HG03460 (cell line): ENCODE results near the gene EXO5.
A peak's percentile ranks its signal among the peaks of the same experiment; 100 is the strongest.
"Not testable (repeated sequence)": the region's sequence is repeated elsewhere in the genome, so short reads cannot be mapped to it uniquely, and the experiment has no call there.

ENCODE experiments used
- ATAC-seq: cut with Tn5 transposase; IDR thresholded peaks from one replicate; pipeline ENCODE4 v1.9.1; 2021; ENCODE audit not compliant: unreplicated experiment

EXO5 gene, protein sequence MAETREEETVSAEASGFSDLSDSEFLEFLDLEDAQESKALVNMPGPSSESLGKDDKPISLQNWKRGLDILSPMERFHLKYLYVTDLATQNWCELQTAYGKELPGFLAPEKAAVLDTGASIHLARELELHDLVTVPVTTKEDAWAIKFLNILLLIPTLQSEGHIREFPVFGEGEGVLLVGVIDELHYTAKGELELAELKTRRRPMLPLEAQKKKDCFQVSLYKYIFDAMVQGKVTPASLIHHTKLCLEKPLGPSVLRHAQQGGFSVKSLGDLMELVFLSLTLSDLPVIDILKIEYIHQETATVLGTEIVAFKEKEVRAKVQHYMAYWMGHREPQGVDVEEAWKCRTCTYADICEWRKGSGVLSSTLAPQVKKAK

GRCh38 chr1:40508375-40509341 is at the start of gene EXO5:
EXO5 (plus strand) TSS chr1:40508767; CDS start chr1:40514545, 5,778 bp downstream.
- ATAC-seq, result peak; percentile 82

DNA sequence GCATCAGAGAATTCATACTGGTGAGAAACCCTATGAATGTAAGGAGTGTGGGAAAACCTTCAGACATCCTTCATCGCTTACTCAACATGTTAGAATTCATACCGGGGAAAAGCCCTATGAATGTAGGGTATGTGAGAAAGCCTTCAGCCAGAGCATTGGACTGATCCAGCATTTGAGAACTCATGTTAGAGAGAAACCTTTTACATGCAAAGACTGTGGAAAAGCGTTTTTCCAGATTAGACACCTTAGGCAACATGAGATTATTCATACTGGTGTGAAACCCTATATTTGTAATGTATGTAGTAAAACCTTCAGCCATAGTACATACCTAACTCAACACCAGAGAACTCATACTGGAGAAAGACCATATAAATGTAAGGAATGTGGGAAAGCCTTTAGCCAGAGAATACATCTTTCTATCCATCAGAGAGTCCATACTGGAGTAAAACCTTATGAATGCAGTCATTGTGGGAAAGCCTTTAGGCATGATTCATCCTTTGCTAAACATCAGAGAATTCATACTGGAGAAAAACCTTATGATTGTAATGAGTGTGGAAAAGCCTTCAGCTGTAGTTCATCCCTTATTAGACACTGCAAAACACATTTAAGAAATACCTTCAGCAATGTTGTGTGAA is 45.5 kb upstream of the EXO5 start:
- no peak for ATAC-seq

DNA sequence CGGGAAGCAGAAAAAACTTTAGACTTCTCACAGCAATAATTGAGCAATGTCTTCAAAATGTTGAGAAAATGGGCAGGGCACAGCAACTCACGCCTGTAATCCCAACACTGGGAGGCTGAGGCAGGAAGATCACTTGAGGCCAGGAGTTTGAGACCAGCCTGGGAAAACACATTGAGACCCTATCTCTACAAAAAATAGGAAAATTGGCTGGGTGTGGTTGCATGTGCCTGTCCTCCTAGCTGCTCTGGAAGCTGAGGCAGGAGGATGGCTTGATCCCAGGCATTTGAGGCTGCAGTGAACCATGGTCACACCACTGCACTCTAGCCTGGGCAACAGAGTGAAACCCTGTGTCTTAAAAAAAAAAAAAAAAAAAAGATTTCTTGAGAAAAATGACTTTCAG is 39.2 kb upstream of the EXO5 start:
- no peak for ATAC-seq

GRCh38 chr1:40475268-40475667 is 33.3 kb upstream of the EXO5 start:
- no peak for ATAC-seq

GRCh38 chr1:40476924-40477677 is 31.5 kb upstream of the EXO5 start, which contains the start of gene ZFP69:
ZFP69 (plus strand) TSS chr1:40477290; CDS start chr1:40479362, 2,072 bp downstream.
- ATAC-seq, result peak; percentile 70

- ATAC-seq, result no peak
Observed at GRCh38 chr1:40477678-40478053, 30.9 kb upstream of the EXO5 start.

DNA sequence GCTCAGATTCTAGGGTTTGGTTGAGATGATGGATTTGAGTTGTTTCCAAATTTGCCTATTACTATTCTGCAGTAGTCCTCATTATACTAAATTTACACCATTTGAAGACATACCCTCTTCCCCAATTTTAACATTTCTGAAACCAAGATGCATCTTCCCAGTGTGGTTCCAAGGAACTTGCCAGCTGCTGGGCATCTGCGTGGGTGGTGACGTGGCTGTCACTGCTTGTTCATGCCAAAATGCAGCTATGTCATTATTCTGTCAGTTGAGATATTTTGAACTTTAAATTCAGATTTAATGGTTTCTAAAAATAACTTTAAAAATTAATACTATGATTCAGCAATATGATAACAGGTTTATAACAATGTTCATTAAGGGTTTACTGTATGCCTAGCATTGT is 30.3 kb upstream of the EXO5 start:
- no peak for ATAC-seq

DNA sequence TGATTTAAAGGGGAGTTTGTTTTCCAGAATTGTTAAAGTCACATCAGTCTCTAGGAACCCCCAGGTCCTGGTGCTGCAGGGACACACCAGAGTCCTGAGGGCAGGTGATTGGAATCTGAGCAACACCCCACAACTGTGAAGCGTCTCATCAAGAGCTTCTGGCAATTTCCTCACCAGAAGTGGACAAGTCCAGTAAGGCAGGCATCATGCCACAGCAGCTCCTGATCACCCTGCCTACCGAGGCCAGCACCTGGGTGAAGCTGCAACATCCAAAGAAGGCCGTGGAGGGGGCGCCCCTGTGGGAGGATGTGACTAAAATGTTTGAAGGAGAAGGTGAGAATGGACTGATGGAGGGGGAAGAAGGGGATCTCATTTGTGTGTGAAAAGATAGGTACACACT is 29.4 kb upstream of the EXO5 start:
- no peak for ATAC-seq

GRCh38 chr1:40495315-40495903 is 13.2 kb upstream of the EXO5 start:
- no peak for ATAC-seq

DNA sequence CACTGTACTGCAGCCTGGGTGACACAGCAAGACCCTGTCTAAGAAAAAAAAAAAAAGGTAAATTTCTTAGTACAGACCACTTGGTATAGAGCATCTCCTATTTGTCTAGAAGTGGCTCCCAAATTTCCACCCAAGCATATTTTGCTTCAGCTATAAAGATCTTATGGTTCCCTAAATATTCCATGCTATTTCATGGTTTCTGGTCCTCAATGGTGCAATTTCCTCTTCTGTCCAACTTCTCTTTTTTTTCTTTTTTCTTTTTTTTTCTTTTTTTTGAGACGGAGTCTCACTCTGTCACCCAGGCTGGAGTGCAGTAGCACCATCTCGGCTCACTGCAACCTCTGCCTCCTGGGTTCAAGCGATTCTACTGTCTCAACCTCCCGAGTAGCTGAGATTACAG is 5.9 kb upstream of the EXO5 start:
- not testable (repeated sequence) for ATAC-seq

- no peak for ATAC-seq
Observed at GRCh38 chr1:40507973-40508372, 594 bp upstream of the EXO5 start.

DNA sequence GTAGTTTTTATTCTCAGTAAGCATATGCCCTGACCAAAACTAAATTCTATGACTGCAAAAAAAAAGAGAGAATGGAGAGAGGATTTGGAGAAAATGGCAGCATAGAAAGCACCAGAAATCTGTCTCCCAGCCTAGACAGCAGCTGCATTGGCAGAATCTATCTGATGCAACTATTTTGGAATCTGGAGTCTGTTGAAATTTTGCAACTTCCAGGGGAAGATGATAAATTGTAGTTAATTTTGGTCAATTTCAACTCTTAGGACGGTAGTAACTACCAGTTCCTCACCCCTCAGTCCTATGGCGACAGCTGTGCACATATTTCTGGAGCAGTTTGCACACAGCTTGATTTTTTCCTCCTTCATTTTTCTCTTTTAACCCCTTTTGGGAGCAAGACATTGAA is 10.9 kb downstream of the EXO5 start:
- ATAC-seq, result no peak

- no peak for ATAC-seq
Observed at GRCh38 chr1:40530735-40531380, 22.3 kb downstream of the EXO5 start.

GRCh38 chr1:40531381-40532061 is 23.0 kb downstream of the EXO5 start, which contains the start of gene ZNF684:
ZNF684 (plus strand) TSS chr1:40531637; CDS start chr1:40533167, 1,530 bp downstream.
- peak; percentile 94 for ATAC-seq

DNA sequence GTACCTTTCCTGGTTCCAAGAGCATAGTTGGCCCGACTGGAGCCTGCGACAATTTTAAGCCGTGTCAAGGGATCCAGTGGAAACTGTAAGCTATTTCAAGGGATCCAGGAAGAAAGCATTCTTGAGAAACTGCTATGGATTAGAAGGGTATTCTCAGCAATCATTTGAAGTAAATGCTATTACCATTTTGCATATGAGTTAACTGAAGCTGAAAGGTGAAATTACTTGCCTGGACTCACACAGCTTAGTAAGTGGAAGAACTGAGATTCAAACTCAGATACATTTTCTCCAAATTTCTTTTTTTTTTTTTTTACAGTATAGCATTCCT is 23.5 kb downstream of the EXO5 start:
- ATAC-seq, result peak; percentile 5

DNA sequence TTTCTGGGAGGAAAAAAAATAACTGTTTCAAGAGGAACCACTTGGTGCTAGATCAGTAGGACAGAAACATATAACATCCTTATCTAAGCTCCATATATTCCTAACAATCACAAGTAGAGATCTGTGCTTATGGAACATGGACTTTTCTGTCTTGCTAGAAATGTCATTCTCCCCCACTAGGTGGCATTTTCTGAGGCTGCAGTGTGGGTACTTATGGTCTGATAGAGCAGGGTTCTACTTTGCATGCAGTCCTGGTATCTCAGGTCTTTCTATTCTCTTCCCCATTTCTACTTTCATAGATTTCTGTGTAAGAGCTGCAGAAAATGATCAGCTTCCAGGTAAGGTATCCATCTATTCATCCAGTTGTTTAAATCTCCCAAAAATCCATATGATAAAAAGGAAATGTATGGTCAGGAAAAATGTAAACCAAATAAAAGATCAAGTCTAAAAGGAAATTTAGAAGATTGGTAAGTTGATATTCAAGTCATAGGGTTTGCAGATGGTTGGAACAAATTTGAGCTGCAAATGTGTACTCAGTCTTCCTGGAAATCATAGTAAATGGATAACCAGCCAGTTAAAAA is 24.4 kb downstream of the EXO5 start:
- ATAC-seq, result no peak

- no peak for ATAC-seq
Observed at GRCh38 chr1:40534589-40534988, 26.0 kb downstream of the EXO5 start.

GRCh38 chr1:40535732-40536131 is 27.2 kb downstream of the EXO5 start:
- no peak for ATAC-seq

DNA sequence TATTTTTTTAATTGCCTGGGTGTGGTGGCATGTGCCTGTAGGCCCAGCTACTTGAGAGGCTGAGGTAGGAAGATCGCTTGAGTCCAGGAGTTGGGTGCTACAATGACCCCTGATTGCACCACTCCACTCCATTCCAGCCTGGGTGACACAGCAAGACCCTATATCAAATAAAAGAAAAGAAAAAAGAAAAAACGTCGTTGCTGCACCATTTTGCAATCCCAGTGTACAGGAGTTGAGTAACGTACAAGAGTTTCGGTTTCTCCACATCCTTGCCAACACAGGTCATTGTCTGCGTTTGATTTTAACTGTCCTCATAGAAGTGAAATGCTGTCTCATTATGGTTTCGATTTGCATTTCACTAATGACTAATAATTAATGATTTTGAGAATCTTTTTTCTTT is 30.8 kb downstream of the EXO5 start:
- ATAC-seq, result no peak
